GM21423 (cell line): ENCODE results near the gene DCAF11.

Experiments used
- ATAC-seq: cut with Tn5 transposase; IDR thresholded peaks from one replicate; pipeline ENCODE4 v1.9.1; 2021; ENCODE audit warnings: mild to moderate bottlenecking, moderate library complexity; ENCODE audit not compliant: unreplicated experiment

DCAF11 gene

DNA sequence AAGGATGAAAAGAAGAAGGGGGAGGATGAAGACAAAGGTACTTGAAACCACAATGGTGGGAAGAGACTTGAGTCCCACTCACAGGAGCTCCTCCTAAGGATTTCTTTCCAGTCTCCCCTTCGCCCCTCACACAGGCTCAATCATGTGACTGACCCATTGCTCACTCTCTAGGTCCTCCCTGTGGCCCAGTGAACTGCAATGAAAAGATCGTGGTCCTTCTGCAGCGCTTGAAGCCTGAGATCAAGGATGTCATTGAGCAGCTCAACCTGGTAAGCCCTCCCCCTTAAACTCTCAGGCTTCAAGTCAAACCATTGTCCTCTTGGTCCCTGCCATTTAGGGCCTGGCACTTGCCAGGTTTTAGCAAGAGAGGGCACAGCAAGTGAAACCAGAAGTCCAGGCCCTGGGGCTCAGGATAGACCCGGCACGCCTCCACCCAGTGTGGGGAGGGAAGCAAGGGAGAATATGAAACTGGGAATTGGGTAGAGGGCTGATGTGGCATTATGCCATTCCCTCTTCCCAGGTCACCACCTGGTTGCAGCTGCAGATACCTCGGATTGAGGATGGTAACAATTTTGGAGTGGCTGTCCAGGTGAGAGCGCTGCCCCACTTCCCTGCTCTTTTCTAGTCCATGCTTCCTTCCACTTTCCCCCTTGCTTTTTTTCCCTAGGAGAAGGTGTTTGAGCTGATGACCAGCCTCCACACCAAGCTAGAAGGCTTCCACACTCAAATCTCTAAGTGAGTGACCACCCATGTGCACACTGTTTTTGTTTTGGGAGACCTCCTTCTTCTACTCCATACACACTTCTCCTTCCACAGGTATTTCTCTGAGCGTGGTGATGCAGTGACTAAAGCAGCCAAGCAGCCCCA, 23.2 kb downstream of the DCAF11 start:
- no peak for ATAC-seq

DNA sequence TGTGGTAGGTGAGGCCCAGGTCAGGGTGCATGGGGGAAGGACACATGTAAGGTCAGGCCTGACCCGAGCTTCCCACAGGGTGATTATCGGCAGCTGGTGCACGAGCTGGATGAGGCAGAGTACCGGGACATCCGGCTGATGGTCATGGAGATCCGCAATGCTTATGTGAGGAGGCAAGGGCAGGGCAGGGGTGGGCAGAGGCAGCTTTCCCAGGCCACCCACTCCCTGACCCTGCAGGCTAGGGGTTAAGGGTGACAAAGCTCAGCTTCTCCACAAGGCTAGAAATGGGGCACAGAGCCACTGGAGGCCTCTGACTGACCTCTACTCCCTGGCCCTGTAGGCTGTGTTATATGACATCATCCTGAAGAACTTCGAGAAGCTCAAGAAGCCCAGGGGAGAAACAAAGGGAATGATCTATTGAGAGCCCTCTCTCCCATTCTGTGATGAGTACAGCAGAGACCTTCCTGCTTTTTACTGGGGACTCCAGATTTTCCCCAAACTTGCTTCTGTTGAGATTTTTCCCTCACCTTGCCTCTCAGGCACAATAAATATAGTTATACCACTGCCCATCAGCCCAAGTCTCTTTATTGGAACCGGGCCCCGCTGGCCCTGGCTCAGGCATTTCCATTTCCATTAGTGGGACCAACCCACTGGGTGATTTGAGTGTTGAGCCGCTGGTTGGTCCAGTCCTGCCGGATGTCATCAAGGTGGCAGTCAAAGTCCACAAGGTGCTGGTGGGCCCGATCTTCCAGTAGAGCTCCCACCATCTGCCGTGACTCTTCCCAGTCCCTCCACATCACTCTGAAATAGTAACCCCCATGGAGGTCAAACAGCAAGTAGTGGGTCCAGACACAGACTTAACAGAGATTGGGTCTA, 24.1 kb downstream of the DCAF11 start:
- no peak for ATAC-seq

DNA sequence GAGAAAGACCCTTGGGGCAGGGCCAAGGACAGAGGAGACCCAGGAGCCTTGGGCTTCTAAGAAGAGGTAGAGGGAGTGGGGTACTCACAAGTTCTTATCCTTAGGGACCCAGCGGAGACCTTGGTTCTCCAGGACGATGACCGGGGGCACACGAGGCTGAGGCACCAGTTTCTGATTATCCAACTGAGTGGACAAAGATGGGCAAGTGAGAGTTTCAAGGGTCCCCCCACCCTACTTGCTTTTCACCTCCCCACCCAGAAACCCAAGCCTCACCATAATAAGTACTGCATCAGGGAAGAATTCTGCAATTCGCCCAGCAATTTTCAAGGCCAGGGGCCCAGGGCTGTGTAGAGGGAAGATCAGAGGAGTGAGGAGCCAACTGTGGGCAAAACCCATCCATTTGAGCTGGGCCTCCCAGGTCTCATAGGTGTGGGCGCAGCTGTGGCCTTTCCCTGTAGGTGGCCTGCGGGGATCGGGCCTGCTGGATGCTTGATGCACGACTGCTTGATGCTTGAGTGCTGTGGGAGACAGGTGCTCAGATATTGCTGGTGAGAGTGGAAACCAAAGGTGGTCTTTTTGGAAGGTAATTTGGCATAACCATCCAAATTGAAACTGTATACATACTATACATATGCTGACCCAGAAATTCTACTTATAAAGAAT, 24.8 kb downstream of the DCAF11 start:
- ATAC-seq, result no peak

DNA sequence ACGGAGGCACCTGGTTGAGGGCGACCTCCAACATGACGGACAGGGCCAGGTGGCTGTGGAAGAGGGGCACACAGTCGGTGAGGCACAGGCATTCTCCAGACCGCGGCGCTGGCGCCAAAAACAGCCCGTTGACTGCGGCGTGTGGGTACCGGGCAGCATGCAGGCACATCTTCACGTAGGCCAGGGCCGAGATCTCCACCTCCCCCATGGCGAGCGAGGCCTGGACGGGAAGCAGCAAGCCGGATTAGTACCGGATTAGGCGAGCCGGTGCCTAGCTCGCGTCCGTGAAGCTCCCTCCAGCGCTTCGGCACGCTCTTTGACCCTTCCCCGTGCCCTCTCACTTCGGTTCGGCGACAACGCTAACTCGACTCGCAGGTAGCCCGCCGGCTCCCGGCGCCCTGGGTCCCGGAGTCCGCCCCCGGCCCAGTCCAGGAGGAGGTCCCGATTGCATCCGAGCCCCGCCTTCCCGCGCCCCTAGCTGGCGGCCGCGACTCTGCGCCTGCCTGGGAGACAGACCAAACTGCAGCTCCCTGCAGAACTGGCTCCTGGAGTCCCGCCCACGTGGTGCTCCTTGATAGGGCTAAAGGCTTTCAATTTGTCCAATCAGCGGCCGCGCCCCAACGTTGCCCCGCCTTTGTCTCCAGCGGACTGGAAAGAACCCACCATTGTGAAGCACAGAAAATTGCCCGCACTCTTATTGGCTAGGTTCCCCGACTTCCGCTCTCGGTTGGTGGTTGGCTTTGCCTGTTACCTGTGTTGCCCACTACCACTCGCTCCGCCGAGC, 26.7 kb downstream of the DCAF11 start, which contains the start of gene EMC9:
EMC9 (minus strand) TSS at position 495 of the 784 bp plus-strand sequence; CDS start at position 208, 287 bp downstream.
- peak; percentile 88 for ATAC-seq

DNA sequence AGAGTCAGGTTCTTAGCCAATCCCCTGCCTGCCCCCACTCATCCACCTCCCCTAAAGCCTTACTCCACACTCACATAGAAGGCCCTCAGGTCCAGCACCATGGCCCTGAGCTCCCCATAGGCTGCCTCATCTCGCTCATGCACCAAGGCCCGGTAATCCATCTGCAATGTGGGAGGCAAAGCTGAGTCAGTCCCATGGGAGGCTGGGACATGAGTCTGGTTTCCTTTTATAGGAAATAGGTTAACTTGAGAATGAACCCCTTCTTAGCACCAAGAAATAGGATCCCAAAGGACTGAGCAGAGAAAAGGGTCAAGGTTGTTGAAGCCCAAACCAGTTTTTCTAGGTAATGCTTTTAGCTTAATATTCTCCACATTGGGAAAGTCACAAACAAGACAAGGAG, 28.9 kb downstream of the DCAF11 start:
- ATAC-seq, result no peak

DNA sequence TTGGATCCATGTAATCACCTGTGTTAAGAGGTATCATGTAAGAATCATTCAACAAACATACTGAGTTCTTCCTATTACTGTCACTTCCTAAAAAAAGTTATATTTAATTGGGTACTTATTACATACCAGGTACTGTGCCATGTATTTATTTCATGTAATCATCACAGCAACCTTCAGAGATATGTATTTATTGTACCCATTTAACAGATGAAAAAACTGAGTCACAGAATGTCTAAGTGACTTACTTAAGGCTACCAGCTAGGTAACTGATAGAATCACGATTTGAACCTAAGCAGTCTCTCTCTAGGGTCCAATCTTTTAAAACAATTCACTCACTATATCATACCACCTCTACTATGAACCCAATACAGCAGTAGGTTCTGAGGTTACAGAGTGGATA, 29.9 kb downstream of the DCAF11 start:
- ATAC-seq, result no peak

DNA sequence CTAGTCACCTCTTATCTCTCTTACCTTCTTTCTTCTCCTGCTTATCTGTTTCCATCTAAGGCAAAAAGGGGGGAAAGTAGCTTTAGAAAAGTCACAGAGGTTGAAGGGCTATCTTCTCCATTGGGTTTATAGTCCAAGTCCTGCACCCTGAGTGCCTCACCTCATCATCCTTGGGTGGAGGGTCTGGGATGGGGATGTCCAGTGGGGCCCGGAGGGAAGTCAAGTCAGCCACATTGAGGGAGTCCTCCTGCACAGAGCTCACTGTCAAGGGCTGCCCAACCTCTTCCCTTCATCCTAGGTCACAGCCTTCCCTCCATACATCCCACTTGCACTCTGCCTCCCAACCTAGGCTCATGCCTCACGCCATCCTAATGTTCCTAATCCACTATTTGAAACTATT, 30.6 kb downstream of the DCAF11 start:
- ATAC-seq, result no peak

DNA sequence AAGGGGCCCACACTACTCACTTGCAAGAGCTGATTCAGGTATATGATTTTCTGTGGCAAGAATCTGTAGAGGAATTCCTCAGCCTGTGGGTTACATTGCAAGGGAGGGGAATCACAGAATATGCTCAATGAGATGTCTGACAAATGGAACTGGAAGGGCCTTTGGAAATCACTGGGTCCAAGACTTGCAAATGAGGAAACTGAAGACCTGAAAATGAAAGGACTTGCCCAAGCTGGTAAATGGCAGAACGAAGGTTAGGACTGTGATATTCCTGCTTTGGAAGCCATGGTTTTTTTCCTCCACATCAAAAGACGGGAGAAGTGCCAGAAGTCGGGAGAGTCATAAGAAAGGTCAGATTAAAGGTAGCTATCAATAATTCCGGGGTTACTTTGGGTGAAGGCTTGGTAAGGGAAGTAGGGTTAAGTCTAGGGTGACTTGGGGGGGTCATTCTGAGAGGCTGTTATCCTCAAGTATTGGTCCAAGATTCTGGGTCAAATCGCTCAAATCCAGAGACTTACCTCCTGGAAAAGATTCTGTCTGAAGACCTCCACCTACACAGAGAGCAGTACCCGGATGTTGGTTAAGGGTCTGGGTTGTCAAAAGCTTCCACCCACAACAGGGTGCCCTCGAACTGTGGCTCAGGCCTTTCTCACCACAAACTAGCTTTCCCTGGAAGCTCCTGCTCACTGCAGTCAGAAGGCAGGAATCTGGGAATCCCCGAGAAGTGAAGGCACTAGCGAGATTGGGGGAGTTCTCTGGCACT, 31.3 kb downstream of the DCAF11 start:
- ATAC-seq, result no peak

DNA sequence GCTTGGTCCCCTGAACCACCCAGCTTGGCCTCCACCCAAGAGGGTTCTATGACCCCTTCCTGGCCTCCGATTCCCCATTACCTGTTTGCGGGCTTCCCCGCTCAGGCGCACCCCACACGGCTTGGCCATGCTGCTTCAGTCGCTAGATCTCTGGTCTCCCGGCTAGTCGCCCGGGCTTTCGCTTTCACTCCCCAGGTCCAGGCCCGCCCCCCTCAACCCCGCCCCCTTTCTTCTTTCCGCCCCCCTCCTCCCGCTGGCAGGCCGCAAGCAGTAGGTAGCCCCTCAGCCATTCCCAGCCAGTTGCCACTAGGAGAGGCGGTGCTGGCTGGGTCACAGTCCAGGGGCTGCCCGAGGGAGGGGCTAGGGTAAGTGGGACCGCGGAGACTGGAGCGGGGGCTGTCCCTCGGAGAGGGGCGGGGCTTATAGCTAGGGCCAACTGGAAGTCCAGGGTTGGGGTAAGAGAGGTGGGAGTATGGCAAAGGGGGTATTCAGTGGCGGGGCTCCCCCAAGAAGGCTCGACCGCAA, 31.9 kb downstream of the DCAF11 start, which contains the start of gene PSME2:
PSME2 (minus strand) TSS at position 158 of the 525 bp plus-strand sequence; CDS start at position 129, 29 bp downstream.
- peak; percentile 57 for ATAC-seq

DNA sequence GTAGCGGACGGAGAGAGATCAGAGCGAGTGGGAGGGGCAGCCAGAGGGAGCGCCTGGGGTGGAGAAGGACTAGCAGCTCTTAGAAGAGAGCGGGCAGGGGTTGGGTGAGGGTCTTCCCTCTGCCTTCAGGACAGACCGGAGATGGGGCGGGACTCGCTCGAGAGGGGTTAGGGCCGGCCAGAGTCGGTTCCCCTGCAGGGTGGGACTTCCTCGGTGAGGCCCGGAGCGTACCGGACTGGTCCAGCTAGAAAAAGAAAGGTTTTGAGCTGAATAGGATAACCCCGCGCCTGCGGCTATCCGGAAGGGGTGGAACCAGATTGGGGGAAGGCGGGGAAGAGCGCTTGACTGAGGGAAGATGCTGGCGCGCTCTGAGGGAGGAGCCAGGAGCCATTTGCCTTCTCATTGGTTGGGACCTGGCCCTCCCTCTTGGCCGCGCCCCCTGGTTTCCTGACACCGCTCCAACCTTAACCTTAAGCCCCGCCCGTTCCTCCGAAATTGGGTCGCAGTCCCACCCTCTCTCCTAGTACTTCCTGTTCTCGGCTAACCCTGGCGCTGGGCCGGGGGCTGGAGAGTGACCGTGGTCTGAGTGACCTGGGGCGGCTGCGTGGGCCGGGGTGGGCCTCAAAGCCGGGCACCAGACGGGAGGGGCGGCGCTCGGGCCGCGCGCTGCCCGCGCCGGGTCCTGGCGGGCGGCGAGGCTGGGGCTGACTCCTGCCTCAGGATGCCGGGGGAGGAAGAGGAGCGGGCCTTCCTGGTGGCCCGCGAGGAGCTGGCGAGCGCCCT, 32.6 kb downstream of the DCAF11 start, which contains the start of gene RNF31:
RNF31 (plus strand) TSS at position 521 of the 783 bp plus-strand sequence; CDS start at position 722, 201 bp downstream.
- peak; percentile 82 for ATAC-seq

DNA sequence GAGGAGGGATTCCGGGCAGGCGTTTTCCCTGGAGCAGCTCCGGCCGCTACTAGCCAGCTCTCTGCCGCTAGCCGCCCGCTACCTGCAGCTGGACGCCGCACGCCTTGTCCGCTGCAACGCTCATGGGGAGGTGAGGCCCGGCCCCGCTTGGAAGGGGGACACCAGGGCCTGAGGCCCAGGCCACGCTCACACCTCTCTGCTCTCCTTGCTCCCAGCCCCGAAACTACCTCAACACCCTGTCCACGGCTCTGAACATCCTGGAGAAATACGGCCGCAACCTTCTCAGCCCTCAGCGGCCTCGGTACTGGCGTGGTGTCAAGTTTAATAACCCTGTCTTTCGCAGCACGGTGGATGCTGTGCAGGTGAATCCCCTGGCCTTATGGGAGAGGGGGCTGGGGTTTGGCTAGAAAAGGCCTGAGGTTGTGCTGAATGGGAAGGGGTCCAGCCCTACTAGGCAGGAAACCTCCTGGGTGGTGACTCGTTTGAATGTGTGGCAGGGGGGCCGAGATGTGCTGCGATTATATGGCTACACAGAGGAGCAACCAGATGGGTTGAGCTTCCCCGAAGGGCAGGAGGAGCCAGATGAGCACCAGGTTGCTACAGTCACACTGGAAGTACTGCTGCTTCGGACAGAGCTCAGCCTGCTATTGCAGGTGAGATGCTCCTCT, 33.3 kb downstream of the DCAF11 start:
- no peak for ATAC-seq

DNA sequence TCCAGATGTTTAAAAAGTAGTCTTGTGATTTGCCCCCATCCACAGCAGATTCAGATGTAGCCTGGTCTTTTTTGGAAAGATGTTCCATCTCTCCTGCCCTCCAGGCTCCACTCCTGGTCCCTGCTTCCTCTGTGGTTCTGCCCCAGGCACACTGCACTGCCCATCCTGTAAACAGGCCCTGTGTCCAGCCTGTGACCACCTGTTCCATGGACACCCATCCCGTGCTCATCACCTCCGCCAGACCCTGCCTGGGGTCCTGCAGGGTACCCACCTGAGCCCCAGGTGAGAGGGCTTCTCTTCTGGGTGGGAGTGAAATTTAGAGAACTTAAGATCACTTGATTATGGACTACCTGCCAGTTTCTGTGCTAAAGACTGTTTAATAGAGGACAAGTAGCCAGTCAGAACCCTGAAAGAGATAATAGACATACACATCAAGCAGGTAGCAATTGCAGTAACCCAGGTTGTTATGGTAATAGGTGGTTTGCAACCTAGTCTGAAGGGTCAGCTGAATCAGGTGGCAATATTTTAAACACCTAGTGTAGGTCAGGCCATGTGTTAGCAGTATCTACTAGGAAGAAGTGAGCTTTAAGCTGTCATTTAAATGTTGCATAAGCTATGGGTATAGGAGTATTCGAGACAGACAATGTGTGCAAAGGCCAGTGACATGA, 34.9 kb downstream of the DCAF11 start:
- no peak for ATAC-seq

DNA sequence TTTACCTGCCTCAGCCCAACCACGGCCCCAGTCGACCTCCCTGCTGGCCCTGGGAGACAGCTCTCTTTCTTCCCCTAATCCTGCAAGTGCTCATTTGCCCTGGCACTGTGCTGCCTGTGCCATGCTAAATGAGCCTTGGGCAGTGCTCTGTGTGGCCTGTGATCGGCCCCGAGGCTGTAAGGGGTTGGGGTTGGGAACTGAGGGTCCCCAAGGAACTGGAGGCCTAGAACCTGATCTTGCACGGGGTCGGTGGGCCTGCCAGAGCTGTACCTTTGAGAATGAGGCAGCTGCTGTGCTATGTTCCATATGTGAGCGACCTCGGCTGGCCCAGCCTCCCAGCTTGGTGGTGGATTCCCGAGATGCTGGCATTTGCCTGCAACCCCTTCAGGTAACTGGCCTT, 35.5 kb downstream of the DCAF11 start:
- no peak for ATAC-seq

DNA sequence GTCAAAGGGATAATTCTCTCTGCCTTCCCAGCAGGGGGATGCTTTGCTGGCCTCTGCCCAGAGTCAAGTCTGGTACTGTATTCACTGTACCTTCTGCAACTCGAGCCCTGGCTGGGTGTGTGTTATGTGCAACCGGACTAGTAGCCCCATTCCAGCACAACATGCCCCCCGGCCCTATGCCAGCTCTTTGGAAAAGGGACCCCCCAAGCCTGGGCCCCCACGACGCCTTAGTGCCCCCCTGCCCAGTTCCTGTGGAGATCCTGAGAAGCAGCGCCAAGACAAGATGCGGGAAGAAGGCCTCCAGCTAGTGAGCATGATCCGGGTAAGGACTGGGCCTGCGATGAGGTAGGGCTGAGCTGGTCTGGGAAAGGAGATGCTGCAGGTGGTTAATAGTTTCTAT, 36.0 kb downstream of the DCAF11 start:
- ATAC-seq, result no peak

DNA sequence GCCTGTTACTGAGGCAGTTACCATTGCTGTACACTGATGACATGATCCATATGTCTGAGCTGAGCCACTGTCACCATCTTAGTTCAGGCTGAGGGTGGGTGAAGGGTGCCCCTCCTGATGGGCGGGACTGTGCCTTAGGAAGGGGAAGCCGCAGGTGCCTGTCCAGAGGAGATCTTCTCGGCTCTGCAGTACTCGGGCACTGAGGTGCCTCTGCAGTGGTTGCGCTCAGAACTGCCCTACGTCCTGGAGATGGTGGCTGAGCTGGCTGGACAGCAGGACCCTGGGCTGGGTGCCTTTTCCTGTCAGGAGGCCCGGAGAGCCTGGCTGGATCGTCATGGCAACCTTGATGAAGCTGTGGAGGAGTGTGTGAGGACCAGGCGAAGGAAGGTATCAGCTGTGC, 36.4 kb downstream of the DCAF11 start:
- no peak for ATAC-seq

DNA sequence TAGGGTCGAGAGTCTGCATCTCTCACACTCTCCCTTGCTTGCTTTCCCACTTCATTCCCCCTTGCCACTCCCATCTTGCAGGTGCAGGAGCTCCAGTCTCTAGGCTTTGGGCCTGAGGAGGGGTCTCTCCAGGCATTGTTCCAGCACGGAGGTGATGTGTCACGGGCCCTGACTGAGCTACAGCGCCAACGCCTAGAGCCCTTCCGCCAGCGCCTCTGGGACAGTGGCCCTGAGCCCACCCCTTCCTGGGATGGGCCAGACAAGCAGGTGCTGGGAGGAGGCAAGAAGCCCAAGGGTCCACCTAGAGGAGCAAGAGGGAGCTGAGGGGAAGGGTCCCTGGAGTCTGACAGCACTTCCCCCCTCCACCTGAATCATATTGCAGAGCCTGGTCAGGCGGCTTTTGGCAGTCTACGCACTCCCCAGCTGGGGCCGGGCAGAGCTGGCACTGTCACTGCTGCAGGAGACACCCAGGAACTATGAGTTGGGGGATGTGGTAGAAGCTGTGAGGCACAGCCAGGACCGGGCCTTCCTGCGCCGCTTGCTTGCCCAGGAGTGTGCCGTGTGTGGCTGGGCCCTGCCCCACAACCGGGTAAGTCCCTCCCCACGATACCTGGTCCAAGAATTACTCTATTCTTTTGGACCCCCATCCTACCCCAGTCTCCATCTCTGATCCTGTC, 37.0 kb downstream of the DCAF11 start:
- ATAC-seq, result no peak

DNA sequence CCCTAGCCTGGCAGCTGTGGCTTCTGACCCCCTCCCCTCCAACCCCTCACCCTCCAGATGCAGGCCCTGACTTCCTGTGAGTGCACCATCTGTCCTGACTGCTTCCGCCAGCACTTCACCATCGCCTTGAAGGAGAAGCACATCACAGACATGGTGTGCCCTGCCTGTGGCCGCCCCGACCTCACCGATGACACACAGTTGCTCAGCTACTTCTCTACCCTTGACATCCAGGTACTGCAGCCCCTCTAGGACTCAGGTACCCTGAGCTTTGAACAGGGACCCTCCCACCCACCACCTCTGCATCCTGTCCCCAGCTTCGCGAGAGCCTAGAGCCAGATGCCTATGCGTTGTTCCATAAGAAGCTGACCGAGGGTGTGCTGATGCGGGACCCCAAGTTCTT, 40.5 kb downstream of the DCAF11 start:
- no peak for ATAC-seq
